NCI-H1436 treated with DMSO at 0.1 percent for 48 hours (cell line): Measurements from ENCODE around the gene AP1M1.

ENCODE experiments used
- DNase-seq: peaks from one replicate; lab custom pipeline; 2025; lab: John Stamatoyannopoulos, UW

The AP1M1 gene

DNA sequence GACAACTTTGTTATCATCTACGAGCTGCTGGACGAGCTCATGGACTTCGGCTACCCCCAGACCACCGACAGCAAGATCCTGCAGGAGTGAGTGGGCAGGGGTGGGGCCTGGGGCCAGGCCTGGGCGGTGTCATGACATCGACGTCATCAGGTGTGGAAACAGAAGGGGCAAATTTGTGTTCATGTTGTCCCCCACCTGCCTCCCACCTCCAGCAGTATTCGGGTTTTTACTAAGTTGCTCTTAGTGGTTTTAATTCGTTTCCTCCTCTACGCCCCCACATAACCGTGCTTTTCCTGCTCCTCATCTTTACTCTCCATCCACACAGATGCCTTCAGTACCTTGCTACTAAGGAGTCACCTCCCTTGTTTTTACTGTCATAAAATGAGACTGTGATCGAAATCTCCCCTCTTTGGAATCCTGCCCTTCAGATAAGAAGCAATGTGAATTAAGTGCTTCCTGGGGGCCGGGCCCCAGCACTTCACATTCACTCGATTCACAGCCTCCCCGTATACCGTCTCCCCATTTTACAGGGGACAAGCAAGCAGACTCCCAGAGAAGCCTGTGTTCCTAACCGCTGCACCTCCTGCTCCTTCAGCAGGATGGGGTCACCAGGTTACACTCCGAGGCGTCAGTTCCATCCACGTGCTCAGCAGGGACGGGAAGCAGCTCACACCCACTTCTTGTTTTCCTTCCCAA is 10.5 kb downstream of the AP1M1 start:
- no peak for DNase-seq

DNA sequence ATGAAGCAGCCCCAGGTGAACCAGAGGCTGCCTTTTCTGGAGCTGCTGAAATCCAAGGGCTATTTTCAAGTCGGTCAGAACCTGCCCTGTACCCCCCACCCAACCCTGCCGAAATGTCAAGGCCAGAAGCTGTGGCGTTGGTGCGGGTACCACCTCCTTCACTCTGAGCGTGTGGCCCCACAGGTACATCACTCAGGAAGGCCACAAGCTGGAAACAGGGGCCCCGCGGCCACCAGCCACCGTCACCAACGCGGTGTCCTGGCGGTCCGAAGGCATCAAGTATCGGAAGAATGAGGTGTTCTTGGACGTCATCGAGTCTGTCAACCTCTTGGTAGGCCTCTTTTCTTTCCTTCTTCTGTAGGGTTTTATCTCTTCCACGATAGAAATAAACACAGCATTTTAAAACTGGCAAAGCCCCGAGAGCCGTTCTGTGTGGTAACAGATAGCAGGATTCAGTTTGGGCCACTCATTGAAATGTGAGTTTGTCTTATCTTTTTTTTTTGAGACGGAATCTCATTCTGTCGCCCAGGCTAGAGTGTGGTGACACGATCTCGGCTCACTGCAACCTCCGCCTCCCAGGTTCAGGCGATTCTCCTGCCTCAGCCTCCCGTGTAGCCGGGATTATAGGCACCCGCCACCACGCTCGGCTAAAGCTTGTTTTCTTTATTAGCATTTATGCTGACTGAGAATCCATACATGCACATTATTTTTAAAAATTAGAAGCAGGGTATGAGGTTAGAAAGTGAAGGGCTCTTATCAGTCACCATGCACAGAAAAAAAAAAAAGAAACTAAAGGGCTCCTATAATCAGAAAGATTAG is 11.3 kb downstream of the AP1M1 start:
- no peak for DNase-seq

DNA sequence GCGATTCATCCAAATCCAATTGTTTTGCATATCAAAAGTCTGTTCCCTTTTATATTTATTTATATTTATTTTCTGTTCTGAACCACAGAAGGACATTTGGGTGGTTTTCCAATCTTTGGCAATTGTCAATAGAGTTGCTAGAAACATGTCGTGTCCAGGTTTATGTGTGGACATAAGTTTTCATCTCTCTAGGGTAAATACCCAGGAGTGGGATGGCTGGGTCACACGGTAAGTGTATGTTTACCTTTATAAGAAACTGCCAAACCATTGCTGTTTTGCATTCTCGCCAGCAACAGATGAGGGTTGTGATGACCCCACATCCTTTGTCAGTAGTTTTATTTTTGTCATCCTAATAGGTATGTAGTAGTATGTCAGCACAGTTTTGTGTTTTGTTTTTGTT is 12.5 kb downstream of the AP1M1 start:
- no peak for DNase-seq

DNA sequence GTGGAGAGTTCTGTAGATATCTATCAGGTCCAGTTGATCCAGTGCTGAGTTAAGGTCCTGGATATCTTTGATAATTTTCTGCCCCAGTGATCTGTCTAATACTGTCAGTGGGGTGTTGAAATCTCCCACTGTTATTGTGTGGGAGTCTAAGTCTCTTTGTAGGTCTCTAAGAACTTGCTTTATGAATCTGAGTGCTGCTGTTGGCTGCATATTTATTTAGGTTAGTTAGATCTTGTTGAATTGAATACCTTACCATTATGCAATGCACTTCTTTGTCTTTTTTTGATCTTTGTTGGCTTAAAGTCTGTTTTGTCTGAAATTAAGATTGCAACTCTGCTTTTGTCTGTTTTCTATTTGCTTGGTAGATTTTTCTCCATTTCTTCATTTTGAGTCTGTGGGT is 15.4 kb downstream of the AP1M1 start:
- DNase-seq = no peak

DNA sequence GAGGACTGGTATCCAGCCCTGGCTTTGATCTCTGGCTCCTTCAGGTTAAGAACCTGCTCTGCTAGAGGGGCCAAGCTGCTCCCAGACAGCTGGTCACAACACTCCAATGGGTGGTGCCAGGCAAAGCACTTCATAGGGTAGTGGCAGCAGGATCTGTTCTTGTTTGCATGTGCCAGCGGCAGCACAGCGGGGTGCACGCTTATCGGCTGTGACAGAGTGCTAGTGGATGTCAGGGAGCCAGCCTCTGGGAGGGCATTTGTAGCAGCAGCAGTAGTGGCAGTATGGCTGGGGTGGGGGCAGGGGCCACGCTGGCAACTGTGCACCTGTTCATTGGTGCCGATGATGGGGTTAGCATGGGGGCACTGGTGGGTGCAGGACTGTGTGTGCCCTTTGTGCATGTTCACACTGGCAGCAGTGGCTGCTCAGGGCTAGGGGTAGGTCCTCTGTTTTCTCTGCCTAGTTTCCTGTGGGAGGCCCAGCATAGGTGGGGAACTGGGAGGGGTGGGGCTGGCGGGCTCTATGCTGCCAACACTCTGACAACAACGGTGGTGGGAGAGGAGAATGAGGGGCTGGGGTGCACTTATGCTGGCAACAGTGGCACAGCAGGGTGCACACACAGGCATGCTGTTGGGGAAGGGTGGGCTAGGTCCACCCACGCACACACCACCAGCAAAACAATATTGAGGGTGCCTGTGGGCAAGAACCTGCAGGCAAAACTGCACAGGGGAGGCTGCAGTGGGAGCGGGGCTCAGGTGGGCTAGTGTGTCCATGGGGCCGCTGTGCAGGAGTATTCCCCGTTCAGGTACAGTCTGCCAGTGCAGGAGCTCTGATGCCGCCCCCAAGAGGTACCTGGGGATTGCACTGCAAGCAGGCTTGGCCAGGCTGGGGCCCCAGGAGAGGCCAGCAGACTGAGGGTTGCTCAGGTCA is 19.3 kb downstream of the AP1M1 start:
- no peak for DNase-seq

DNA sequence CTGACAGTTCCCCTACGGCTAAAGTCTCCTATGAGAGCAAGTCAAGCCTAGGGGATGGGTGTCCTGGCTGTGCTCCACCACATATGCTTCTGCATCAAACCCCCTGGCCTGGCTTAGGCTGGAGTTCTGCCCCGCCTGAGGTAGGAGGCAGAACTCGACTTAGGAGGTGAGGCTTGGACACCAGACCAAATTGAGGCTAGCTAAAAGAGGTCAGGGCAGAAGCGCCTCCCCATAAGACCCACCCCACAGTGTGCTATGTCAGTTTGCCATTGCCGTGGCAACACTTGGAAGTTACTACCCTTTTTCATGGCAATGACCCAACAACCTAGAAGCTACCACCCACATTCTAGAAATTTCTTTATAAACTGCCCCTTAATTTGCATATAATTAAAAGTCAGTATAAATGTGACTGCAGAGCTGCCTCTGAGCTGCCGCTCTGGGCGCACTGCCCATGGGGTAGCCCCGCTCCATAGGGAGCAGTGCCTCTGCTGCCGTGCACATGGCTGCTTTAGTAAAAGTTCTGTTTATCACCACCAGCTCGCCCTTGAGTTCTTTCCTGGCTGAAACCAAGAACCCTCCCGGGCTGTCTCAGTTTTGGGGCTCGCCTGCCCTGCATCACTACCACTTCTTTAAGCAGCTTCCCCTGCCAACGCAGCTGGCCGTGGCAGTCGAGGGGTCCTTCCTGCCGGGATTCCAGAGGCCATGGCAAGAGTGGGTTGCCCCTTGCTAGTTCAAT is 20.2 kb downstream of the AP1M1 start:
- no peak for DNase-seq

DNA sequence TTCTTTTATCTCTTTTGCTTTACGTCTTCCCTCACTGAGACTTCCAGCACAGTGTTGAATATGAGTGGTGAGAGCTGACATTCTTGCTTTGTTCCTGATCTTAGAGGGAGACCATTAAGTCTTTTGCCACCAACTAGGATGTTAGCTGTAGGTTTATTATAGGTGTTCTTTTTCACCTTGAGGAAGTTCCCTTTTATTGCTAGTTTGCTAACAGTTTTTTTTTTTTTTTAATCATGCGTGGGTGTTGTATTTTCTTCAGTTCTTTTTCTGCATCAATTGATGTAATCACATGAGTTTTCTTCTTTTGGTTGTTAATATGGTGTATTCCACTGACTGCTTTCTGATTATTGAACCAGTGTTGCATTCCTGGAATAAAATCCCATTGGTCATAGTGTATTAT is 21.1 kb downstream of the AP1M1 start:
- no peak for DNase-seq

DNA sequence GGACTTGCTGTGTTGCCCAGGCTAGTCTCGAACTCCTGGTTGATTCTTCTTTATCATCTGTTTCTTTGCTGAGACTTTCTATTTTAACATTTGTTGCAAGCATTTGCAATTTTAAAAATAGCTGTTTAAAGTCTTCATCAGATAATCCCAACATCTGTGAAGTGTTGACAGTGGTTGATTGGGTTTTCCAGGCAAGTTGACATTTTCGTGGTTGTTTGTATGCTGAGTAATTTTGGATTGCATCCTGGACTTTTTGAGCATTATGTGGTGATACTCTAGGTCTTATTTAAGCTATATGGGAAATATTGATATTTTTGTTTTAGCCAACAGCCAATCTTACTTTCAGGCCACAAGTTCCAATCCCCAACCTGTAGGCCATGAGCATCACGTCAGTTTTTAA is 25.1 kb downstream of the AP1M1 start:
- no peak for DNase-seq

DNA sequence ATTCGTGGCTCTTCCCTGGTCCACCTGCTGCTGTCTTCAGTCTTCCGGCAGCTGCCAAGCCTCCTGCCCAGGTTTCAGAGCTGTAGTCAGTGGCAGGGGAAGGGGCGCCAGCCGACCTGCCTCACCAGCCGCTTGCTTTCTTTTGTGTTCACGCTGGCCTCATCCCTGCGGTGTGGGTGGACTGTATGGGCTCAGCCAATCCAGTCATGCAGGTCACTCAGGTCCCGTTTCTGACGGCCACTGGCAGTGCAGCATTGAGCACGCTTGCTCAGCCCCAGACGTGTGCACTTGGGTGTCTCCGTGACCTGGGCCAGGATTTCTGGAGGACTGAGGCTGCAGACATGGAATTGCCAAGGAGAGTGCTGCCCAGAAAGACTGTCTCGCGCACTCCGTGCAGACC is 26.0 kb downstream of the AP1M1 start:
- DNase-seq = no peak

DNA sequence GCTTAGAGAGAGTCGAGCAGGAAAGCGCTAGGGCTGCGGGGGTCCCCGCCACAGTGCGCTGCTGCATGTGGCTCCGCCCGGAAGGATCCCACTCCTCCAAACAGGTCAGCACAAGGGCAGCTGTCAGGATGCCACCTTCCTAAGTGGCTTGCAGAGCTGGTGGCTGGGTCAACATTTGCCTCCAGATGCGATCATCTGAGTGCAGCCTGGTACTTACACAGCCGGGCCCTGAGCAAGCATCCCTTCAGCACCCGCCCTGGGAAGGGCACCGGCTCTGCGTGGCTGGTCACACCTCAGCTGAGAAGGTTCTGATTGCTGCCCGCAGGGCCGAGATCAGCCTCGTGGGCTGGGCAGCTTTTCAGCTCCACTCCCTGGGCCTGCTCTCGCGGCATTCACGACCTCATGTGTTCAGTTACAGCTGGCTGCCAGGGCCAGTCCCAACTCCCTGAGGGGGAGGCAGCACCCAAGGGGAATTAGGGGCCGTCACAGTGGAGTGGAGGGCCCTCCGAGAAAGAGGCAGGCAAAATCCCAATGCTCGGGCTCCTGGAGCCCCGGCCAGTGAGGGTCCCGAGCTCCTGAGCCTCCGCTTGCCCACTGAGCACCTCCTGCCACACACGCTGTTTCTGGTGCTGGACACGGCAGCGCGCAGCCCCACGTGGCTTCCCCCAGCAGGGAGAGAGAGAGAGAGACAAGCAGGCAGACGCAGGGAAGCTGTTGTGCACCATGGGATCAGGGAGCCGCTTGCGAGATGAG is 26.8 kb downstream of the AP1M1 start:
- no peak for DNase-seq

DNA sequence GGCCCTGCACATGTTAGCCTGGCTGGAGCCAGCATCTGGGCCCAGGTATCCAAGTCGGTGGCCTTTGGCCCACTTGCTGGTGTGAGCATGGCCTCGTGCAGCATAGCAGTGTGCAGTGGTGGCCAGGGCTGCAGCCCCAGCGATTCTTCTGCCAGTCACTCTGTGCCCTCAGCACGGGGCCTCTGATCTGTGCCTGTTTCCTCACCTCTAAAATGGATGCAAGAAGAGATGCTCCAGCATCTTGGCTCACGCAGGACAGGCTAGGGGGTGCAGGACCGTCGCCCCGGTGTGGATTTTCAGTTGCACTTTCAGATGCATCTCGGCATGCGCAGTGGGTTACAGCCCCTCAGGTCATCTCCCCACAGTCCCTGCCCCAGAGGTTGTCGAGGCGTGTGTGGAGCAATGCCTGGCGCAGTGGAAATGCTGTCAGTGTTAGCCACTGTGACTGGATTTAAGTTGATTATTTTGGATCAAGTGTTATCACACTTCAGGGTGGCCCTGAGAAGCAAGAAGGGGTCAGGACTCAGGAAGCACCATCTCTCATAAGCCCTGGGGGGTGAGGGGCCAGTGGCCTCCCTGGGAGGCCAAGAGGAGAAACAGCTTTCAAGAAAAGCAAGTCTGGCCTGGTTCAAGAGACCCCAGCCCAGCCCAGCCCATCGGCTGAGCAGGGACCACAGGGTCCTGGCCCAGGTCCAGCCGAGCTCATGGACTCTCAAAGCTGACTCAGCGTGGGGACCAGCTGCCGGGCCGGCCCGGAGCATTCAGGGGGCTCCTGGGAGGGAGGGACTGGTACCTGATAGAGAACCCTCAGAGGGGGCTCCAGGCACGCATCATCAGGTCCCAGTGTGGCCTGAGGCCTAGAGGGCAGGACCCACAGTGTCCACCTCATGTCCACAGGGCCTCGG is 27.8 kb downstream of the AP1M1 start:
- DNase-seq = no peak

DNA sequence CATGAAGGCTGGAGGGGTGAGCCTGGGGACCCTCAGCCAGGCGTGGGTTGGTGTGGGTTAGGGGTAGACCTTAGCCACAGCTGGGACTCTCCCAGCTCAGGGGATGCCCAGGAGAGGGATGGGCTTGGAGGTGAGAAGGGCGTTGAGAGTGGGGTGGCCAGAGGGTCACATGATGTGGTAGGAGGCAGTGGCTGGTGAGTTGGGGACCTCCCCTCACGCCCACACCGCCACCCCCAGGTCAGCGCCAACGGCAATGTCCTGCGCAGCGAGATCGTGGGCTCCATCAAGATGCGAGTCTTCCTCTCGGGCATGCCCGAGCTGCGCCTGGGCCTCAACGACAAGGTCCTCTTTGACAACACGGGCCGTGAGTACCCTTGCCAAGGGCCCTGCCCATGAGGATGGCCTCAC is 28.5 kb downstream of the AP1M1 start:
- no peak for DNase-seq

DNA sequence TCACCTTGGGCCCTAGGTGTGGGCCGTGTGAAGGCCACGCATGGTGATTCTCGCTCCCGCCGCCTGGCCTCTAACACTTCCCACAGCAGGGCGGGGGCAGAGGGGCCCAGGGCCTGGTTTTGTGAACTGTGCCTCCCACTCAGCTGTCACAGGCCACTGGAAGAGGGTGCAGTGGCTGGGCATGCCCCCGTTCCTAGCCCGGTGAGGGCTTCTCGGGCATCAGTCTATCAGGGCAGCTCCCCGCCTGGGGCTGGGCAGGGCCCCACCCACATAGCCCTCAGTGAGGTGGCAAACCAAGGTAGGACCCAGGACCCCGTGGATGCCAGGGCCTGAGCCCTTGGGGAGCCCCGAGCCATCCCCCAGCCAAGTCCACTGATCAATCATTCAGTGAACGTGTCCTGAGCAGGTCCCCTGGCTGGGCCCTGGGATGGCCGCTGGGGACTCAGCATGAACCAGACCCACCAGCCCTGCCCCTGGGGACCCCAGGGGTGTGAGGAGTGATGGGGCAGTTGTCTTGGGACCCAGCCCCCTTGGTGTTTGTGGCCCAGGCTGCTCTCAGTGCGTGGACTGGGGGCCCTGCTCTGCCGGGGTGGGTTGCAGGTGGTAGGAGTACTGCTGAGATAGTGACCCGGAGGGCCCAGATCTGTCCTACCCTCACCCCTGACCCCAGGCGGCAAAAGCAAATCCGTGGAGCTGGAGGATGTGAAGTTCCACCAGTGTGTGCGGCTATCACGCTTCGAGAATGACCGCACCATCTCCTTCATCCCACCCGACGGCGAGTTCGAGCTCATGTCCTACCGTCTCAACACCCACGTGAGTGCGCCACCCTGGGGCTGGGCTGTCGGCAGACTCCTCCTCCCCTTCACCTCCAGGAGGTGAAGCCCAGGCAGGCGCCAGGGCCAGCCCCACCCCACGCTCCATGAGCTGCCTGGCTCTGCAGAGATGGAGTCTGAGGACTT is 29.4 kb downstream of the AP1M1 start:
- DNase-seq = no peak

DNA sequence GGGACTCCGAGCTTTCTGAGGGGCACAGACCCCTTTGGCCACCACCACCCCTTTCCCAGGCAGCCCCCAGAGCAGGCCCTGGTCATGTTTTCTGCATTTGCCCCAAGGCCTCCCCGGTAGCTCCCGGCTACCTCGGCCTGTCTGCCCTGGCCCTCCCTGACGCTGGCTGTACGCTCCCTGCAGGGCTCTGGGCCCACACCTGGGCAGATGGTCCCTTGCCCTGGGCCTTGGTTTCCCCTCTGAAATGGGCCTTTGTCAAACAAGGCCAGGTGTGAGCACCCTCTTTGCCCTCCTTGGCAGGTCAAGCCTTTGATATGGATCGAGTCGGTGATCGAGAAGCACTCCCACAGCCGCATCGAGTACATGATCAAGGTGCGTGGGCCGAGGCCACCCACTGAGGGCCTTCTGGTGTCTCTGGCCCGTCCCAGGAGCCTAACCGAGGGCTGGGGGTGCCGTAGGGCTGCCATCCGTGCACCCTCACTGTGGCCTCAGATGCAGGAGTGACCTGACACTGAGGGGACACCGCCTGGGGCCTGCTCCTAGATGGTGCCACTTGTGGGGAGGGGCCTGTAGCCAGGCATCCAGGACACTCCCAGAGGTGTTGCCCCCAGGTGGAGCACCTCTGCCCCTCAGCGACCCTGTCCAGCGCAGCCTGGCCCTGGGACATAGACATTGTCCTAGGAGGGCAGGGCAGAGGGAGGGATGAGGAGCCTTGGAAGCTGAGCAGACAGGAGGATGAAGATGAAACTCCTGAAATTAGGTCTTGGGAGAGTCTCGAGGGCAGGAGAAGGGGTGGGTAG is 30.3 kb downstream of the AP1M1 start:
- no peak for DNase-seq

DNA sequence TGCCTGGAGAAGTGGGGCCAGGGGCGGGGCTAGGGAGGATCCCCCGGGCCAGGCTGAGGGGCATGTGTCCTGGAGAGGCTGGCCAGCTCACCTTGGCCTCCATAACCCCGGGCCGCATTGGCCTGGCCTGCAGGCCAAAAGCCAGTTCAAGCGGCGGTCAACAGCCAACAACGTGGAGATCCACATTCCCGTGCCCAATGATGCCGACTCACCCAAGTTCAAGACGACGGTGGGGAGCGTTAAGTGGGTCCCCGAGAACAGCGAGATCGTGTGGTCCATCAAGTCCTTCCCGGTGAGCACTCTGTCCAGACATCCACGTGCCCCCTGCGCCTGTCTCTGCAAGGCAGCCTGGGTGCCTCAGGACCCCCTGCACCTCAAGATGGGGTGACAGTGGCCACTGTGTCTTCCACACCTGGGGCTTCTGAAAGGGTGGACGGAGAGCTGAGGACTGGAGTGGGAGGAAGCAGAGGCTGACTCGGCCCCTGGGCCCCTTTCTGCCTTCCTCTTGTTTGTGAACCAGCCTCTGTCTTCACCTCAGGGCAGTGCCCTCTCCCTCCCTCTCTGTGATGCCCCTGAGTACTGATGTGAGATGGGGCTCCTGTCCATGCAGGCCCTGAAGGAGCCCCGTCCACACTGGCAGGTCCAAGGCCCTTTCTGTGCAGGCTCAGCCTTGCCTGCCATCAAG is 31.1 kb downstream of the AP1M1 start:
- DNase-seq = no peak

DNA sequence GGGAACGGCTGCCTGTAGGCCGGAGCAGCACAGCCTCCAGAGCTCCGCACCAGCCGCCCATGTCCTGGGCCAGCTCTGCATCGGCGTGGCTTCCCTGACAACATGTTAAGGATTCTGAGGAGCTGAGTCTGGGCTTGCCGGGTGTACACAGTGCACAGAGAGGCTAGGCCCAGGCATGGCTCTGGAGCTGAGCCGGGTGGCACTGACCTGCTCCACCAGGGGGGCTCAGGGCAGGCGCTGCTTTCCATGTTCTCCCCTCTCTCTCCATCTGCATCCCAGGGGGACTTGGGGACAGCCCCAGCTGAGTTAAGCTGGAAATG is 31.6 kb downstream of the AP1M1 start:
- no peak for DNase-seq

DNA sequence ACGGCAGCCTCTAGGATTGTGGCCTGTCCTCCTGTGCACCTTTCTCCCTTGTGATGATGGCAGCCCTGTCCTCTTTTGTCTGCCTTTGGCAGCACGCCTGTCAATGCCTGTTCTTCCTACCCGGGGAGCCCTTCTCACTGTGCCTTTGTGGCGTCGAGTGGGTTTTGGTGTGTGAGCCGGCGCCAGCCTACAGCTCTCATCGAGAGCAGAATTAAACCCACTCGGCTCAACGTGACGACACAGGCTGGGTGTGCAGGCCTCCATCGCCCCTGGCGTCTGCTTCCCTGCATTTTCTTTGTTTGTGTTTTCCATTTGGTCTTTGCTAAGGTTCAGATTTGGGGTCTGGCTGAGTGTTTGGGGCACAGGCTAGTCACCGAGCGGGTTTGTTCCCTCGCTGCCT is 34.4 kb downstream of the AP1M1 start:
- DNase-seq = no peak

DNA sequence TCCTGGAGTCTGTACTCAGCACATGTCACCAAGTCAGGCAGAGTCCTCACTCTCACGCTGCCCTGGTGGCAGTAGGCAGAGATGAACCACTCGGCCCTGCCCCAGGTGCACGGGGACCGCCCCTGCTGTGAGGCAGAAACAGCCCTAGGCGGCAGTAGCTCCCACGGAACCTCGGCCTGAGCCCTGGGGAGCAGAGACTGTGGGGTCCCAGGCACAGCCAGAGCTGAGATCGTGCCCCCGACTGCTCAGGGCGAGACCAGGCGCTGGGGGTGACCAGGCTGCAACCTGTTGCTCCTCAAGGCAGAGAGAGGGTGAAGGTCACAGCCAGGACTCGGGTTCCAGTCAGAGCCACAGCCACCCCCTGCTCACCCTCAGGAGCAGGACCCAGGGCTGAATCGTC is 34.9 kb downstream of the AP1M1 start:
- DNase-seq = no peak
